AG04450 (cell line): Measurements from ENCODE around the gene YTHDC2. TPM values are rescaled to one million over a fixed set of nuclear protein-coding genes. Genes with fewer than 3 reads are reported as not detected.
A peak's percentile ranks its signal among the peaks of the same experiment; 100 is the strongest.

Experiments used
- CTCF ChIA-PET: fragments of 300-600, 350-600 bp; formaldehyde crosslinking; extraction: SDS; loops from one replicate; lab custom pipeline; 2022; ENCODE audit warnings: antibody characterized with exemption, inconsistent platforms; lab: Charles Lee
- POLR2A ChIA-PET: fragments of 350-600 bp; formaldehyde crosslinking; extraction: SDS; loops from one replicate; lab custom pipeline; 2021; ENCODE audit warnings: antibody characterized with exemption, inconsistent platforms; lab: Yijun Ruan, JAX
- DNase-seq: peaks from one replicate; pipeline ENCODE4 v3.0.0-alpha.2; 2011; ENCODE audit warnings: low read depth, low spot score
- H3K27ac ChIP-seq: one replicate; pipeline ENCODE4 v1.5.1; 2012; ENCODE audit warnings: low read depth, low read length, control low read depth
- H3K27me3 ChIP-seq: one replicate; pipeline ENCODE4 v1.6.0; 2012; ENCODE audit warnings: low read length; ENCODE audit not compliant: control insufficient read depth, insufficient read depth
- H3K4me3 ChIP-seq: 2 replicates; pipeline ENCODE4 v1.5.1; 2011; ENCODE audit warnings: mild to moderate bottlenecking, low read depth, low read length, control low read depth
- H3K9me3 ChIP-seq: 2 replicates; pipeline ENCODE4 v1.5.1; 2012; ENCODE audit warnings: low read length; ENCODE audit not compliant: control insufficient read depth, insufficient read depth
- polyA plus RNA-seq: library from polyadenylated mRNA; depleted of rRNA; stranded (reverse); fragments of >200 nt; gene quantifications from 2 replicates; pipeline ENCODE4 v1.2.3, GENCODE V29; 2011
- TF ChIP-seq, protein P1 (sequence below): IDR thresholded peaks from 2 replicates; pipeline ENCODE4 v1.5.1; 2011; ENCODE audit warnings: low read depth, low read length, control low read depth, inconsistent platforms

The YTHDC2 gene
- polyA plus RNA-seq, 1 experiment: 10.7 TPM

DNA sequence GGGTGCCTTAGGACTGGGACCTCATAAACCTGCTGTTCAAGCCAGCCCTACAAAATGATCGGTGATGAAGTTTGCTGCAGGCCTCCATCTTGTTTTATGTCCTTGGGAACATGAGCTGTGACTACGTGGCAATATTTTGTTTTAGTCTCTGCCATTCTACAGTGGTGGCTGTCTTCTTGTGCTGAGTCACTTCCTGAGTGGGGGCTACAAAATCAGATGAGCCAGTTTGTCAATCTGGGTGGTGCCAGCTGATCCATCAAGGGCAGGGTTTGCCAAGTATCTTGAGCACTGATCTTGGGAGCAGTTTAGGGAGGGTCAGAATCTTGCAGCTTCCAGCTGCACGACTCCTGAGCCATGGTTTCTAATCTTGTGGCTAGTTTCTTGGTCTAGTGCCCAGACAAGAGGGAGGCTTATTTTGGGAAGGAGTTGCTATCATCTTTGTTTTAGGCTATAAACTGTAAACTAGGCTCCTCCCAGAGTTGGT is 94.7 kb downstream of the YTHDC2 start:
- CTCF ChIA-PET: interaction anchor here (0.6 to 3.6 kb wide), 8 partner anchors 12 to 1490 kb away, joined by 3 to 24 read pairs (median 6); no protein-coding TSS in a partner anchor
- DNase-seq: no peak
- no peak overlapping the region for H3K27ac ChIP-seq
- POLR2A ChIA-PET: no interaction called here
- H3K27me3 ChIP-seq: no peaks in the 10 kb centered on the region
- TF ChIP-seq, protein P1, sequence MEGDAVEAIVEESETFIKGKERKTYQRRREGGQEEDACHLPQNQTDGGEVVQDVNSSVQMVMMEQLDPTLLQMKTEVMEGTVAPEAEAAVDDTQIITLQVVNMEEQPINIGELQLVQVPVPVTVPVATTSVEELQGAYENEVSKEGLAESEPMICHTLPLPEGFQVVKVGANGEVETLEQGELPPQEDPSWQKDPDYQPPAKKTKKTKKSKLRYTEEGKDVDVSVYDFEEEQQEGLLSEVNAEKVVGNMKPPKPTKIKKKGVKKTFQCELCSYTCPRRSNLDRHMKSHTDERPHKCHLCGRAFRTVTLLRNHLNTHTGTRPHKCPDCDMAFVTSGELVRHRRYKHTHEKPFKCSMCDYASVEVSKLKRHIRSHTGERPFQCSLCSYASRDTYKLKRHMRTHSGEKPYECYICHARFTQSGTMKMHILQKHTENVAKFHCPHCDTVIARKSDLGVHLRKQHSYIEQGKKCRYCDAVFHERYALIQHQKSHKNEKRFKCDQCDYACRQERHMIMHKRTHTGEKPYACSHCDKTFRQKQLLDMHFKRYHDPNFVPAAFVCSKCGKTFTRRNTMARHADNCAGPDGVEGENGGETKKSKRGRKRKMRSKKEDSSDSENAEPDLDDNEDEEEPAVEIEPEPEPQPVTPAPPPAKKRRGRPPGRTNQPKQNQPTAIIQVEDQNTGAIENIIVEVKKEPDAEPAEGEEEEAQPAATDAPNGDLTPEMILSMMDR: no peak
- no peak overlapping the region for H3K4me3 ChIP-seq
- no peaks in the 10 kb centered on the region for H3K9me3 ChIP-seq

DNA sequence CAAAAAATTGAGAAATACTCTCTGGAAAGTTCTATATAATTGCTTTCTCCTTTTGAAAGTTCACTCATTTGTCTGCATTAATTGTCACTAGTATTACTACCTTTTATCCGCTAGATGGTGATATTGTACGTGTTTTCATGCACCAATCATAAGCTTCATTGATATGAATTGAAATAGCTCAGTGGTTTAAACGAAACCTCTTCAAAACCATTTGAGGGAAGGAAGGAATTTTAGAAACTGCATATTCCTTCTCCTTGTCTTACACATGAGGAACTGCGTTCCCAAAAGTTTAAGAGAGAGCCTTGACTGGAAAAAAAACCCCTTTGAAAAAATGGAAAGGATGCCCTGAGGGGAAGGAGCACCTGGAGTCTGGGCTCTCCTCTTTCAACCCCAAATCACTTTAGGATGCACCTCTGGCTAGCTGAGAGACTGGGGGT is 98.6 kb downstream of the YTHDC2 start:
- TF ChIP-seq, protein P1: peak; percentile 68
- DNase-seq: peak; percentile 6
- H3K4me3 ChIP-seq: no peak overlapping the region
- ChIA-PET POLR2A (no interaction called here), CTCF (interaction anchor here (0.5 to 6.3 kb wide), 58 partner anchors 9 to 1567 kb away, joined by 3 to 200 read pairs (median 4); no protein-coding TSS in a partner anchor)
- H3K27me3 ChIP-seq: no peaks in the 10 kb centered on the region
- no peak overlapping the region for H3K27ac ChIP-seq
- H3K9me3 ChIP-seq: peaks cover 1% of the 10 kb centered on the region; the same call in 1 of the 2 replicates

DNA sequence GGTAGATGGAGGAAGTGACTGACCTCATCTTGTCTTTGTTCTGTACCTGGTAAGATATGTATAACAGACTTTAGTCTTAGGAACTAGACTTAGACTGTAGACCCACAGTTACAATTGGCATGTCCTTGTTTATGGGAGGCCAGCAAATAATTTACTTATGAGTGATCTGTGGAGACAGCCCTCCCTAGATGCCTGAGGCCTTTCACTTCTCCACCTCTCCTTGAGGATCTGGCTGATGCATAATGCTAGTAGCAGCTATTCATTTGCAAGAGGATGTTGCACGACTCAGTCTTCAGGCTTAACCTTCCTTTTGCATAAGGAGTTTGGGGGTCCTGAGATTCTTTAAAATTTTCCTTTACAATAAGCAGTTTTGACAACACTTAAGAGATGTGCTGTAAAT is 100.7 kb downstream of the YTHDC2 start:
- ChIA-PET POLR2A (no interaction called here), CTCF (interaction anchor here (1.0 to 6.3 kb wide), 6 partner anchors 8 to 836 kb away, joined by 3 to 200 read pairs (median 7); no protein-coding TSS in a partner anchor)
- Histone ChIP-seq H3K27ac (no peak overlapping the region), H3K27me3 (no peaks in the 10 kb centered on the region), H3K4me3 (no peak overlapping the region), H3K9me3 (peaks cover 7% of the 10 kb centered on the region; the same call in 1 of the 2 replicates)
- TF ChIP-seq, protein P1: no peak
- no peak for DNase-seq

DNA sequence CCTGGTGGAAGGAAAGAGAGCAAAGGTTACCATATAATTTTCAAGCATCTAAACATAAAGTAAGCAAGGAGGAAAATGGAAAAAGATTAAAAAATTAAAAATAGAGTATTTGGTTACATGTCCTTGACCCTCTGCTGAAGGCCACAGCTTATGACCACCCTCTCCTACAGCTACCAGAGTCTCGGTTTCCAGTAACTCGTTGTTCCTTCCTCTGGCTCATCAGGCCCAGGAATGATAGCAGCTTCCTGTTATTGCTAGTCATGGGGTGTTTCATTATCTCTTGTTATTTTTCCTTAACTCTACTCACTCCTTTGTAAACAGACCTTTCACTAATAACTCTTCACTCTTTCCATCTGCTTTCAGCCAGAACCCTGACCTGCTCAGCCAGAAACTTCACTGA is 102.2 kb downstream of the YTHDC2 start:
- H3K27me3 ChIP-seq: no peaks in the 10 kb centered on the region
- H3K9me3 ChIP-seq: peaks cover 7% of the 10 kb centered on the region; the same call in 1 of the 2 replicates
- TF ChIP-seq, protein P1: no peak
- ChIA-PET POLR2A (no interaction called here), CTCF (interaction anchor here (0.6 to 6.3 kb wide), 7 partner anchors 8 to 1453 kb away, joined by 3 to 200 read pairs (median 4); no protein-coding TSS in a partner anchor)
- no peak overlapping the region for H3K4me3 ChIP-seq
- H3K27ac ChIP-seq: no peak overlapping the region
- DNase-seq: no peak

DNA sequence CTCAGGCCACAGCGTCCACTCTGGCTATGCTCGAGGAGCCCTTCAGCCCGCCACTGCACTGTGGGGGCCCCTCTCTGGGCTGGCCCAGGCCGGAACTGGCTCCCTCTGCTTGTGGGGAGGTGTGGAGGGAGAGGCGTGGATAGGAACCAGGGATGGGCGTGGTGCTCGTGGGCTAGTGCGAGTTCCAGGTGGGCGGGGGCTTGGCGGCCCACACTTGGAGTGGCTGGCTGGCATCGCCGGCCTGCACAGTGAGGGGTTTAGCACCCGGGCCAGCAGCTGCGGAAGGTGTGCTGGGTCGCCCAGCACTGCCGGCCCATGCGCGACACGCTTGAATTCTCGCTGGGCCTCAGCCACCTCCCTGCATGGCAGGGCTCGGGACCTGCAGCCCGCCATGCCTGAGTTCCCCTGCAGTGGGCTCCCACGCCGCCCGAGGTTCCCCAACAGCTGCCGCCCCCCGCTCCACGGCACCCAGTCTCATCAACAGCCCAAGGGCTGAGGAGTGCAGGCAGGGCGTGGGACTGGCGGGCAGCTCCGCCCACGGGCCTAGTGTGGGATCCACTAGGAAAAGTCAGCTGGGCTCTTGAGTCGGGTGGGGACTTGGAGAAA is 103.8 kb downstream of the YTHDC2 start:
- Histone ChIP-seq H3K27me3 (no peaks in the 10 kb centered on the region), H3K27ac (no peak overlapping the region), H3K9me3 (peaks cover 7% of the 10 kb centered on the region; the same call in 1 of the 2 replicates), H3K4me3 (no peak overlapping the region)
- ChIA-PET POLR2A (no interaction called here), CTCF (interaction anchor here (1.0 to 6.3 kb wide), 2 partner anchors 46 to 62 kb away, joined by 4 to 200 read pairs; no protein-coding TSS in a partner anchor)
- TF ChIP-seq, protein P1: no peak
- no peak for DNase-seq
